ENCODE measurements around the gene CIAO3.

DNA sequence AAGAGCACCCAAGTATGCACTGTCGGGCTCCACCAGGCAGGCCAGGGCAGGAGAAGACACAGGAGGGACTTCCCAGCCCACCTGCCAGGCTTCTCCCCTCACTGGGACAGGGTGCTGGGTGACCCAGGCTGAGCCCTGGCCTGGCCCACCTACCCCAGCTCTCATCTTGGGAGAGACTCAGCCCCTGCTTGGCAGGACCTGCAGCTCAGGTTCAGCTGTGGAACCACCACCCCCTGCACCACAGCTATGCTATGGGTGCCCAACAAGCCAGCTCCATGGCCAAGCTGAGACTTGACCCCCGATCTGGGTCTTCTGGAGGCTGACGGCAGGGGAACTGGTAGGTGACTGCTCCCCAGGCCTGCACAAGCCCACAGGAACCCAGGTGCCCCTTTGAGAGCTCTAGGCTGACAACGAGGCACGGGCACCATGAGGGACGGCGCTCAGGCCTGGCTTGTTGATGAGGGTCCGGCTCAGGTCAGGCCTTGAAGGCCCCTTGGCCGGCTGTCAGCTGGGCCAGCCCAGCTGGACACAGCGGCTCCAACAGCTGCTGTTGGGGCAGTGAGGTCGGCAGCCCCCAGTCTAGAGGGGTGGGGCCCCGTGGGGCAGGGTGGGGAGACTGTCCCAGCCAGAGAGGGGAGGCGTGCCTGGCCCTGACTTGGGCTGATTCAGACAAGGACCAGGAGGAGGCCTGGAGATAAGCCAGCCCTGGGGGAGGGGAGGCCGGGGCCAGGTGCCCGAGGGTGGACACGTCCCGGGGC, 42.8 kb upstream of the CIAO3 start:
- TF ChIP-seq, protein P1, sequence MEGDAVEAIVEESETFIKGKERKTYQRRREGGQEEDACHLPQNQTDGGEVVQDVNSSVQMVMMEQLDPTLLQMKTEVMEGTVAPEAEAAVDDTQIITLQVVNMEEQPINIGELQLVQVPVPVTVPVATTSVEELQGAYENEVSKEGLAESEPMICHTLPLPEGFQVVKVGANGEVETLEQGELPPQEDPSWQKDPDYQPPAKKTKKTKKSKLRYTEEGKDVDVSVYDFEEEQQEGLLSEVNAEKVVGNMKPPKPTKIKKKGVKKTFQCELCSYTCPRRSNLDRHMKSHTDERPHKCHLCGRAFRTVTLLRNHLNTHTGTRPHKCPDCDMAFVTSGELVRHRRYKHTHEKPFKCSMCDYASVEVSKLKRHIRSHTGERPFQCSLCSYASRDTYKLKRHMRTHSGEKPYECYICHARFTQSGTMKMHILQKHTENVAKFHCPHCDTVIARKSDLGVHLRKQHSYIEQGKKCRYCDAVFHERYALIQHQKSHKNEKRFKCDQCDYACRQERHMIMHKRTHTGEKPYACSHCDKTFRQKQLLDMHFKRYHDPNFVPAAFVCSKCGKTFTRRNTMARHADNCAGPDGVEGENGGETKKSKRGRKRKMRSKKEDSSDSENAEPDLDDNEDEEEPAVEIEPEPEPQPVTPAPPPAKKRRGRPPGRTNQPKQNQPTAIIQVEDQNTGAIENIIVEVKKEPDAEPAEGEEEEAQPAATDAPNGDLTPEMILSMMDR (IDR thresholded peaks at IDR 0.05) = no peak
- no peak for TF ChIP-seq POLR2A (IDR thresholded peaks at IDR 0.05)
- TF ChIP-seq EP300 (IDR thresholded peaks at IDR 0.05) = no peak
